Activated CD4-positive, alpha-beta T cell treated with anti-CD3 and anti-CD28 coated beads, Interleukin-2, amount 50 U/mL, for 48 hours (primary cell): ENCODE measurements around the gene SRGAP1.
"Not testable (repeated sequence)": the region's sequence is repeated elsewhere in the genome, so short reads cannot be mapped to it uniquely, and the experiment has no call there.

Experiments
- DNase-seq, 2 experiments: peaks; one replicate each; pipeline ENCODE4 v3.0.0-alpha.2; 2020

The SRGAP1 gene

DNA sequence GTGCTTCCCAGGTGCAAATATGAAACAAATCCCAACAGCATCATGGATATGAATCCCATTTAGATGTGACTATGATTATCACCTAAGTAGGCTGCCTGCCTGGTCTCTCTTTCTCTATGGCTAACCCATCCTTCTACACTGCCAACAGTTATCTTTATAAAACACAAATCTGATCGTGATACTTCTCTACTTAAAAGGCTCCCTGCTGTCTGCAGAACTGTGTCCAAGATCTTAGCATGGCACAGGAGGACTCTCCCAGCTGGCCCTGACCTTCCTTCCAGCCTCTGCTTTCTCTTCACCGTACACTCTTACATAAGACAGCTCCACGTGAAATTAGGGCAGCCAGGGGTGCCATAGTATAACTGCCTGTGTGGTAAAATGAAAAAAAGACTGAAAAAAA, 3.5 kb upstream of the SRGAP1 start:
- DNase-seq = no peak

DNA sequence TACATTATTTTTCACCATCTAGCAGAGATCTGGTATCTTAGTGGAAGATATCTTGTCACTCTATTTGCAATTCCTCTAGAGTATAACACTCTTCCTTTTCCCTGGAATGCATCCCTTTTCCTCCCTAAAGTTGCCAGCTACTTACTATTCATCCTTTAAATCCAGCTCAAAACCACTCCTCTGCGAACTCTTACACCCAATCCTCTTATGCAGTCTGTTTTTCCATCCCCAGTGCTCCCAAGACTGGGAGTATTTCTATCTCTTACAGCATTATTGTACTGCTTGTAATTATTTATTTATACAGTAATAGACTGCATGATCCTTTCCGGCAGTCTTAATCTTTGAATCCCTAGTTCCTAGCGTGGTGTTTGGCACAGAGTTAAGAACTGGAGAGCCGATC, 2.9 kb upstream of the SRGAP1 start:
- no peak for DNase-seq

DNA sequence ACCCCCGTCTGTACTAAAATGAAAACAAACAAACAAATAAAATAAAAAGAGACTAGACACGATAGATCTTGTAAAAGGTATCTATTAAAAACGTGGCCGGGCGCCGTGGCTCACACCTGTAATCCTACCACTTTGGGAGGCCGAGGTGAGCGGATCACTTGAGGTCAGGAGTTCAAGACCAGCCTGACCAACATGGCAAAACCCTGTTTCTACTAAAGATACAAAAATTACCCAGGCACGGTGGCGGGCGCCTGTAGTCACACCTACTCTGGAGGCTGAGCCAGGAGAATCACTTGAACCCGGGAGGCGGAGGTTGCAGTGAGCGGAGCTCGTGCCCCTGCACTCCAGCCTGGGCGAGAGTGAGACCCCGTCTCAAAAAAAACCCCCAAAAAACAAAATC, 1.8 kb upstream of the SRGAP1 start:
- DNase-seq = not testable (repeated sequence)

DNA sequence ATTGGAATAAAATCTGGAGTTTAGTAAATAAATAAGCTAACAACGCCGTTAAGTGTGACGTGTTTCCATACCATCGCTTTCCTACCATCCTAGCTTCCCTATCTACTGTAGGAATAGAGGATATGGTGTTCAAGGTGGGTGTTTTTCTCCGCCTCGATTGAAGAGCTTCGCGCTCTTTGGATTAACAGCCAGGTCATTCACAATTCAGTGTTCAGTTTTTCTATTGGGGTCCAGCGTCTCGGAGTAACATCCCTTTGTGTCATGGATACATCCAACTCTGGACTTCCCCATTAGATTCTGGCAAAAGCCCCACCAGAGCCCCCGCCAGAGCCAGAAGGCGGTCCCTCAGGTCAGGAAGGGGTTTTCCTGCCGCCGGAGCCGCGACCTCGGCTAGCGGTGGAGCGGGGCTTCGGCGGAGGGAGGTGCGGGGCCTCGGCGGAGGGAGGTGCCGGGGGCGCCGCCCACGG, 1.2 kb upstream of the SRGAP1 start:
- no peak for DNase-seq

DNA sequence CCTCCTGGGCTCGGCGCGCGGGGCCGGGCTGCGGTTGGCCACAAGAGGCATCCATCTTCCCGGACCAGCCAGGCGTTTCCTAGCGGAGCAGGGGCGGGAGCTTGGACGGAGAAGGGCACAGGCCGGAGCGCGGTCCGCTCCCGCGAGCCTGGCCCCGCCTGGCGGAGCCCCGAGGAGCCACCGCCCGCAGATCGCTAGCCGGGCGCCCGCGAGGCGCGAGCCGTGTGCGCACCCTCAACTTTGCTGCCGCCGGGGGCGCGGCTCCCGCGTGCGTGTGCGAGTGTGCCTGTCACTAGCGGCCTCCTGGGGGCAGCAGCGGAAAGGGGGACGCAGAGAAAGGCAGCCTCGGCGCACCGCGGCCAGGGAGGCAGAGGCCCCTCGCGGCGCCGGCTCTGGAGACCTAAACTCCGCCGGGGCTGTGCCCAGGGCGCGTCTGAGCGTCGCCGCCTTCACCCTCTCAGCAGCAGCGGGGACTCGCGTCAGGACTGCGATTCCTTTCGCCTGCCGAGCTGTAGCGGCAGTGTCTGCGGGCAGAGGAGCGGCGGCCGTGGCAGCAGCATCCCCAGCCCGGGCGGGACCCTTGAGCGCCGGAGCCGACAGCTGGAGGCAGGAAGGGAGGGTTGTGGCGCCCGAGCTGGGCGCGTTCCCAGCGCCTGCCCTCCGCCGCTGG, 644 bp upstream of the SRGAP1 start:
- DNase-seq = peak; percentile 77 to 82

DNA sequence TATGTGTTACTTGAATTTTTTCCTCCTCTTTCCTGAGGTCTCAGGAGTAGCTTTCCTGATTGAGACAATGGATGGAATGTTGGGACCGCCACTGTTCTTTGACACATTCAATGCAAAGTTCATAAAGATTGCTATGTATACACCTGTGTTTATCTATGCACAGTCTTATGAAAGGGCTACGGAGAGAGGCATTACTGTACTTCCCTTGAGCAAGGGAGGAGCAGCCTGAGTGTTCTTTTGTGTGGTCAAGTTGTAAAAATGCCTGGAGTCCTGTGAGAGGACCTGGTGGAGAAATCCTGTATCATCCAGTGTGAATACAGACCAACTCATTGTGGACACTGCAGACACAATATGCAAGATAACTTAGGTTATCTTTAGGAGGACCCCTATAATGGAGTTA, 1.2 kb downstream of the SRGAP1 start:
- DNase-seq = no peak

DNA sequence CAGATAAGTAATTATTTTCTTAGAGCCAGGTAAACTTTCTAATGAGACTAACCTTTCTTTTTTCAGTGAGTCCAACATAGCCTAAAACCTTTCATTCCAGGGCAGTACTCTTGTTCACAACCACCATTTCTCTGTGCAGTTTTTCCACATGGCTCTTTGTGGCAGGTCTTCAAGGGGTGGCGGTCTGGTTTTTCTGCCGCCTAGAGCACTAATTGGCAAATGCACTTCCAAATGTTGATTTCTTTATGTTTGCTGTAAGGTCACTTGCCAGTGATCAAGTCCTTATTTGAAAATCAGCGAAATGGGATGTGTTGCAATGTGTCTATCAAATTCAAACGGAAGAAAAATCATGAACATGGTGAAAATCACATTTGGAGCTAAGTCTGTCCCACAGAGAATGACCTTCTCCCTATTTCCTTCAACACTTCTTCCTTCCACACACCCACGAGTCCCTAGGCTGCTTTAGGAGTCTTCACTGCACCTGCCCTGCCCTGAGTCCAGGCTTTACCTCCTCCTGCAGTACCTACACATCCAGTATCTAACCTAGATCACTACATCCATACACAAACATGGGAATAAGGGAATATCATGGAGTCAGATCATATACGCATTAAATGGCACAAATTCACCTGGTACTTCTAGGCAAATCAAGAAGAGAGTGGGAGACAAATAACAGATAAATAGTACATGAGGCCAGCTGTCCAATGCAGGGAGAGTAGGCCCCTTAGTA, 1.9 kb downstream of the SRGAP1 start:
- DNase-seq = no peak

DNA sequence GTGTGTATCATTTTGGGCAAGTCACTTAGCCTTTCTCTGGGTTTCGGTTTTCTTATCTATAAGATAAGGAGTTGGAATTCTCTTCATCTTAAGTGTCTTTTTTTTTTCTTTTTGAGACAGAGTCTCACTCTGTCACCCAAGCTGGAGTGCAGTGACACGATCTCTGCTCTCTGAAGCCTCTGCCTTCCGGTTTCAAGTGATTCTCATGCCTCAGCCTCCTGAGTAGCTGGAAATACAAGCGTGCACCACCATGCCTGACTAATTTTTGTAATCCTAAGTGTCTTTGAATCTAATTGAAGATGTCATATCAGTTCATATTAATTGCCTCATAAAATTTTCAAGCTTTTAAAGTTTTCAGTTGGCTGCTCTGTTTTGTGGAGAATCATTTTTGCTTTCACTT, 4.0 kb downstream of the SRGAP1 start:
- no peak for DNase-seq

DNA sequence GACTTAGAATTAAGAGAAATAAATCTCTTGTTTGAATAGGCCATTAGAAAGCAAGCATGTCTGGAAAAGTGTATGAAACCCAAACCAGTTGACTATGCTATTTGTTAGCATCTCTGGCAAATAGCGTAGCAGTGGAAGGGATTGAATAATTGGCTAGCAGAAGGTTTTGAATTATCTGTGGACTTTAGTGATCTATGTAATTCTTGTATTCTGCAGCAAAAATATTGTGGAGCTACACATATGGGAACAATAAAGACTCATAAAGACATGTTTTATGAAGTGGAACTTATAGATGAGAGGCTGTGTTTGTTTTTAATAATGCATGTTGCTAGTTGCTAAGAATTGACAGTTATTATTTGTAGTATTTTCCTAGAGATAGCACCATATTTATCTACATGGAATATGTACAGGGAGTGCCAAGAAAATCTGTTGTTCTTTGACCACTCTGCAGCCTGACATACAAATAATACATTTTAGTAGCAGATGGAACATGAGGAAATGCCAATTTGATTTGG, 4.7 kb downstream of the SRGAP1 start:
- DNase-seq = no peak

DNA sequence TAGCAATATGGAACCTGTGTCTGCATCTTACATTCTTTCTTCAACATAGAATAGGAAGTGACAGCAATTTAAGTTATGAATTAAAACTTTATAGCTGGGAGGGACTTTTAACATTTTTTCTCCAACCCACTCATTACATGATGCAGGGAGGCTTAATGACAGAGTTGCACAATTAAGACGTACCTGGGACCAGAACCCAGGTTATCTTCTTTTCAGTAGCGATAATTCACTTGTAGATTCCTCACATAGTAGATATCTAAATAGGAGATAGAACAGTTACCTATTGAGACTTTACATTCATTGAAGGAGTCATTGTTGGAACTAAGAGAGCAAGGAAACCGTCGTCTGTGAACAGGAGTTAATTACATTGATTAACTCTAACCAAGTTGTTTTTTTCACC, 5.1 kb downstream of the SRGAP1 start:
- DNase-seq = no peak

DNA sequence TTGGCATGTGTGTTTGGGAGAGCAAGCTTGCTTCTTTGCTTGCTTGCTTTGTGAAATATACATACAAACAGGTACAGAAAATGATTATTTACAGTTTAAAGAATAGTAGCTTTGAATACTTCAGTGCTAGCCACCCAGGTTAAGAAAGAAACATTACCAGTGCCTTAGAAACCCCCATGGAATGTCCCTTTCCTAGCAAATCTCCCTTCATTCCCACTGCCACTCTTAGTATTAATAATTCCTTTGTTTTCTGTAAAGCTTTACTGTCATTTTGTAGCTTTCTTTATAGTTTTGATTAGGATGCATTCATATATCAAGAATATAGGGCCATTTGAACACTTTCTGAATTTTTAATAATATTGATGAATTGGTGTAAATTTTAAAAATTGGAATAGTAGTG, 9.5 kb downstream of the SRGAP1 start:
- no peak for DNase-seq

DNA sequence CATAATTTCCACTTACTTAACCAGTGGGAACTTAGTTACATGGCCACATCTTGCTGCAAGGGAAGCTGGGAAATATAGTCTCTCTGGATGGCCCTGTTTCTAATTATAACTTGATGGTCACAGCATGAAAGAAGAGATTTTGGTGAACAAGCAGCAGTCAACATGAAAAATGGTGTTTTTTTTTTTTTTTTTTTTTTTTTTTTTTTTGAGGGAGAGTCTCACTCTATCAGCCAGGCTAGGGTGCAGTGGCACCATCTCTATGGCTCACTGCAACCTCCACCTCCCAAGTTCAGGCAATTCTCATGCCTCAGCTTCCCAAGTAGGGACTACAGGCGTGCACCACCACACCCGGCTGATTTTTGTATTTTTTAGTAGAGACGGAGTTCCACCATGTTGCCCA, 10.8 kb downstream of the SRGAP1 start:
- no peak for DNase-seq

DNA sequence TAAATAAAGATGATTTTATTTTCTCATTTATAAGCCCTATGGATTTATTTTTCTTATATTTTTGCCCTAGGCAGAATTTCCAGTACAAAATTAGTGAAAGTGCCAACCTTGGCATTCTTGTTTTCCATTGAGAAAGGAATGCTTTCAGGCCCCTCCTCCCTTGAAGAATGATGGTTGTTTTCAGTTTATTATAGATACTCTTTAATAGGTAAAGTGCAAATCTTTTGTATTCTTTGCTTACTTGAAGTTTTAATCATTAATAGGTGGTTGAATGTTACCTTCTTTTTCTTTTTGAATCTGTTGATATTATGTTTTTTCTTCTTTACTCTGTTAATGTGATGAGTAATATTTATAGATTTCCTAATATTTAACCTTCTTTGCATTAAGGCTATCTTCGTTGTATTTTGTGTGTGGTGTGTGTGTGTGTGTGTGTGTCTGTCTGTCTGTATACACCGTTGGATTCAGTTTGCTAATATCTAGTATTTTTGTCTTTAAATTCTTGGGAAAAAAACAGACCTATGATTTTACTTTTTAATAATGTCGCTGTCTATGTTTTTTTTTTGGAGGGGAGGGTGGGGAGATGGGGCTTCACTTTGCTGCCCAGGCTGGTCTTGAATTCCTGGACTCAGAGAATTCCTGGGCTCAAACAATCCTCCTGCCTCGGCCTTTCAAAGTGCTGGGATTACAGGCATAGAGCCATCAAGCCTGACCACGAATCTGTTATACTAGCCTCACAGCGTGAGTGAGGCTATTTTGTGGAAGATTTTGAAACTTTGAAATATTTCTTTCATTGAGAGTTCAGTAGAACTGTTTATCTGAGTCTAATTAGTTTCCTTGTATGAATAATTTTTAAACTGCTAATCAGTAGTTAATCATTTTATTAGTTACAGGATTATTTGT, 13.5 kb downstream of the SRGAP1 start:
- DNase-seq = no peak

DNA sequence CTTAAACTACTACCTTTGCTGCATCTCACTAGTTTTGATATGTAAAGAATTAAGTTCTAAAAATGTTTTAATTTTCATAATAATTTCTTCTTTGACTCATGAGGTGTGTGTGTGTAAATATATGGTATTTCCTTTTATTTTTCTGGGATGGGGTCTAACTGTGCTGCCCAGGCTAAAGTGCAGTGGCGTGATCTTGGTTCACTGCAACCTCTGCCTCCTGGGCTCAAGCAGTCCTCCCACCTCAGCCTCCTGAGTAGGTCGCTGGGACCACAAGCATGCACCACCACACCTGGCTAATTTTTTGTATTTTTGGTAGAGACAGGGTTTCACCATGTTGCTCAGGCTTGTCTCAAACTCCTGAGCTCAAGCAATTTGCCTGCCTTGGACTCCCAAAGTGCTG, 15.4 kb downstream of the SRGAP1 start:
- DNase-seq = not testable (repeated sequence)

DNA sequence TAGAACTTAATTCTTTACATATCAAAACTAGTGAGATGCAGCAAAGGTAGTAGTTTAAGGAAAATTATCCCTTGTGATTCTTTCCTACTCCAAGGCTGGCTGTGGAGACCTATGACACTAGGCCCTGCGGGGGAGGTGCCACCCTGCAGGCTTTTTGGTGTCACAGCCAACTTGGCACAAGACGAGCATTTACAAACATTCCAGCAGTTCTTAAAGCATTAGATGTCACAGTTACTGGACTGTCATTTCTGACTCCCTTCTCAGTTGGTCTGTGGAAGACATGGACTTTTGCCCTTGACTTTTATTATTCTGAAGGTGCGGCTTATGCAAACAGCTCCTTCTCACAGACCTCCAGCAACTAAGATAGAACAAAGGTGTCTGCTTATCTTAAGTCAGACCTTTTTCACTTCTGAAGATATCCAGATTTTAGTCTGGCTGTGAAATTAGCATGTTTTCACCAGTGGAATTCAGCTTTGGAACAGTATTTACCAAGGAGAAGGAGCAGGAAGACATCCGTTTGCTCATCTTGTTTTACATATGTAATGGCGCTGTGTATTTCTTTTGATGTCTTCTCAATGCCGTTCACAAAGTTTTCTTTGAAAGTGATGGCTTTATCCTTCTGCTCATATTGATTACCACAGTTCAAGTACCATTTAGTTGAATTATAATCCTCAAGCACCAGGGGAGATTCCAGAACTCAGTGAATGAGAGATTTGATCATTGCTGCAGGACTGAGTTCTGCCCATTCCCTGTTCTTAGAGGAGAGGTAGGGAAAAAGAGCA, 17.9 kb downstream of the SRGAP1 start:
- no peak for DNase-seq

DNA sequence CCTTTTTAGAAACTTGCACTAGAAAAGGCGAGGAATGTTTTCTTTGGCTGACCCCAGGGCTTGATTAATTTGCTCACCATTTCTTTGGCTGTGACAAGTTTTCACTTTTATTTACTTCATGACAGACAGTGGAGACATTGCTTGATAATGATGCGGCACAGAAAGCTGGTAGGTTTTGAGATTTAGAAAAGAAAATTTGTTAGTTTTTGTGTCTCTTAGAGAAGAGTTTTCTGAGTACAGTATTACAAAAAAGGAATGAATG, 18.4 kb downstream of the SRGAP1 start:
- DNase-seq = no peak

DNA sequence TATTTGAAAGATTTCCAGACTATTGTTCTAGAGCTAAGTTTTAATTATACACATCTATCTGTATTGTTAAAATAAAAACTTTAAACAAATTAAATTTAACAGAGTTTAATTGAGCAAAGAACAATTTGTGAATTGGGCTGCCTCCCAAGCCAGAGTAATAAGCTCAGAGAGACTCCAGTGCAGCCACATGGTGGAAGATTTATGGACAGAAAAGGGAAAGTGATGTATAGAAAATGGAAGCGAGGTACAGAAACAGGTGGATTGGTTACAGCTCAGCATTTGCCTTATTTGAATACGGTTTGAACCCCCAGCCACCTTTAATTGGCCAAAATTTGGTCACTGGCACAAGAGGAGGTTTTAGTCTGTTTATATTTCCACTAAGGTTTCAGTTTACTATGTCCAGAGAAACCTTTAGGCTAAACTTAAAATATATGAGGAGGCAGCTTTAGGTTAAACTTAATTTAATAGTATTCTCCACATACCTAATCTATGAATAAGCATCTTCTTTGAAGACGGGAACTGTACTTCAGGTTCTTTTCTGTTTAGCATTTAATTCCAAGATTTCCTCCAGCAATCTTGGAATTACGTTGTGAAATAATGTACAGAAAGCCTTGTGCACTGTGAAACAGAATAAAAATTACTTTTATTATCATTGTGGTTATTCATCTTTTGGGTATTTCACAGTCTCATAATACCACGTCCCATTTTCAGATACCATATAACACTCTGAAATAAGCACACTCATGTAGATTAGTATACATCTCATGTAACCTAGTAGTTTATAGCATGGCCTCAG, 19.4 kb downstream of the SRGAP1 start:
- DNase-seq = no peak

DNA sequence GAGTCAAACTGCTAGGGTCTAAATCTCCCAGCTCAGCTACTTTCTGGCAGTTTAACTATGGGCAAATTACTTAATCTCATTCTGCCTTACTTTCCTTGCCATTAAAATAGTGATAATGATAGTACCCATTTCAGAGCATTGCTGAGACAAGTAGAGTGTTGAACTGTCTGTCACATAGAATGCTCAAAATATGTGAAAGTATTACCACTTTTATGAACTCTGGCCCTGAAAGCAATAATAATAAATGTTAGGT, 19.9 kb downstream of the SRGAP1 start:
- no peak for DNase-seq

DNA sequence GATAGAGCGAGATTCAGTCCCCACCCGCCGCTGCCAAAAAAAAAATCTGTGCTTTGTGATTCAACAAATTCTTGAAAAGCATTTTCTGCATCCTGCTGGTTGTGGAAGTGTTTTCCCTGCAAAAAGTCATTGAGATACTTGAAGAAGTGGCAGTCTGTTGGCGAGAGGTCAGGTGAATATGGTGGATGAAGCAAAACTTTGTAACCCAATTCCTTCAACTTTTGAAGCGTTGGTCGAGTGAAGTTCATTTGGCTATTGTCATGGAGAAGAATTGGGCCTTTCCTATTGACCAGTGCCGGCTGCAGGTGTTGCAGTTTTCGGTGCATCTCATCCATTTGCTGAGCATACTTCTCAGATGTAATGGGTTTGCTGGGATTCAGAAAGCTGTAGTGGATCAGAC, 20.9 kb downstream of the SRGAP1 start:
- no peak for DNase-seq

DNA sequence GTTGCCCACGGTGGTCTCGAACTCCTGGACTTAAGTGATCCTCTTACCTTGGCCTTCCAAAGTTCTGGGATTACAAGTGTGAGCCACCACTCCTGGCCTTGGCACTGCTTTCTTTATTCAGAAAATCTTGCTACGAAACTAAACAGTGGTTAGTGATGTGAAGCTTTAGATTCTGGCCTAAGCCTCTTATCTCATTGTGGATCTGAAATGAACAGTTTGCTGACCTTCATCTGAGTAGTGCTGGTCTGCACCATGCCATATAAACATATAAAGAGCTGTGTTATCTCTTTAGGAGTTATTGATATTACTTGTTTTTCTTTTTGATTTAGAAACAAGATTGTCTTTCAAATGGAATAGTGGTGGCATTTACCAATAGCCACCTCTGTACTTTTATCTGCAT, 22.6 kb downstream of the SRGAP1 start:
- DNase-seq = no peak

DNA sequence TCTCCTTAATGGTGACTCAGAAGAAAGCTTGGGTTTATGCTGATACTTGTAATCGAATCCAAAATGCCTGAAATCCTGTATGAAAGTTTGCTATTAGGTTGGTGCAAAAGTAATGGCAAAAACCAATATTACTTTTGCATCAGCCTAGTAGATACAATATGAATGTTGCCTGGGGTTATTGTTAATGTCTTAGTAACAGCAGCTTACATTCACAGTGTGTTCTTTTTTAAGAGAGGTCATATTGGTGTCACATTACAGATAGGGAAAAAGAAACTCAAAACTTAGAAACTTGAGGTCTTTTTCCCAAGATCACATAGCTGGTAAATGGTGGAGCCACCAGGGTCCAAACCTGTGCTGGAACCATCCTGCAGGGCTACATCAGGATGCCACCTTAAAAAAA, 25.2 kb downstream of the SRGAP1 start:
- no peak for DNase-seq

DNA sequence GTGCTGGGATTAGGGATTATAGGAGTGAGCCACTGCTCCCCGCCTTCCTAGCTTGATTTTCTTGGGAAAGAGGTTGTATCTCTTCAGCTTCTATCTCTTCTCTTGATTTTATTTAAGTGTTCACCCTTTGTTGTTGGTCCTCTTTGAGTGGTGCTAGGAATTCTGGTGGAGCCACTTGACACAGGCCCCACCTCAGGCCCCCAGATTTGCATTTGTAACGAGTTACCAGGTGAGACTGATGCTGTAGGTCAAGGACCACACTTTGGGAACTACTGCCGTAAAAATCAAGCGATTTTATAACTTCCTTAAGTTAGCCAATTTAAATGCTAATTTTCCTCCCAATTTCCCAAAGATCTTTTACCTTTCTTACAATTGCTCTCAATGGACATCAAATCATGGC, 26.3 kb downstream of the SRGAP1 start:
- no peak for DNase-seq
